ENCODE results near the gene UBL7.

- TF ChIP-seq SP1 (IDR thresholded peaks at IDR 0.05; ENCODE audit: low read depth) (no peak), POLR2A (IDR thresholded peaks at IDR 0.05; ENCODE audit: borderline replicate concordance, extremely low read depth, insufficient read depth, insufficient read length) (no peak), POLR2AphosphoS5 (IDR thresholded peaks at IDR 0.05; ENCODE audit: low read depth, low read length) (no peak), RAD21 (IDR thresholded peaks at IDR 0.05; ENCODE audit: low read depth) (no peak), CEBPB (IDR thresholded peaks at IDR 0.05; ENCODE audit: low read depth) (no peak), ATF3 (IDR thresholded peaks at IDR 0.05) (no peak), EGR1 (IDR thresholded peaks at IDR 0.05; ENCODE audit: low read depth) (no peak)
- TF ChIP-seq, protein P1, sequence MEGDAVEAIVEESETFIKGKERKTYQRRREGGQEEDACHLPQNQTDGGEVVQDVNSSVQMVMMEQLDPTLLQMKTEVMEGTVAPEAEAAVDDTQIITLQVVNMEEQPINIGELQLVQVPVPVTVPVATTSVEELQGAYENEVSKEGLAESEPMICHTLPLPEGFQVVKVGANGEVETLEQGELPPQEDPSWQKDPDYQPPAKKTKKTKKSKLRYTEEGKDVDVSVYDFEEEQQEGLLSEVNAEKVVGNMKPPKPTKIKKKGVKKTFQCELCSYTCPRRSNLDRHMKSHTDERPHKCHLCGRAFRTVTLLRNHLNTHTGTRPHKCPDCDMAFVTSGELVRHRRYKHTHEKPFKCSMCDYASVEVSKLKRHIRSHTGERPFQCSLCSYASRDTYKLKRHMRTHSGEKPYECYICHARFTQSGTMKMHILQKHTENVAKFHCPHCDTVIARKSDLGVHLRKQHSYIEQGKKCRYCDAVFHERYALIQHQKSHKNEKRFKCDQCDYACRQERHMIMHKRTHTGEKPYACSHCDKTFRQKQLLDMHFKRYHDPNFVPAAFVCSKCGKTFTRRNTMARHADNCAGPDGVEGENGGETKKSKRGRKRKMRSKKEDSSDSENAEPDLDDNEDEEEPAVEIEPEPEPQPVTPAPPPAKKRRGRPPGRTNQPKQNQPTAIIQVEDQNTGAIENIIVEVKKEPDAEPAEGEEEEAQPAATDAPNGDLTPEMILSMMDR (IDR thresholded peaks at IDR 0.05 in 2 of 3, conservative IDR thresholded peaks at IDR 0.05 in 1 of 3; ENCODE audit: borderline replicate concordance in 1 of 3, insufficient read depth in 1 of 3, low read depth in 2 of 3, low read length in 2 of 3) = no peak
Observed at GRCh38 chr15:74428442-74428787, 32.5 kb downstream of the UBL7 start.
